HG03442 (cell line): ENCODE measurements around the gene CCDC169.
"Not testable (repeated sequence)": the region's sequence is repeated elsewhere in the genome, so short reads cannot be mapped to it uniquely, and the experiment has no call there.

Source experiments
- ATAC-seq: cut with Tn5 transposase; IDR thresholded peaks from one replicate; pipeline ENCODE4 v1.9.1; 2021; ENCODE audit warnings: mild to moderate bottlenecking, moderate library complexity; ENCODE audit not compliant: unreplicated experiment

CCDC169 gene

GRCh38 chr13:36297366-36298338 is at the start of gene CCDC169:
Gene CCDC169, minus strand, starts transcription at chr13:36297814. Its CDS starts 95 bp downstream, at chr13:36297719.
- peak; percentile 76 for ATAC-seq

DNA sequence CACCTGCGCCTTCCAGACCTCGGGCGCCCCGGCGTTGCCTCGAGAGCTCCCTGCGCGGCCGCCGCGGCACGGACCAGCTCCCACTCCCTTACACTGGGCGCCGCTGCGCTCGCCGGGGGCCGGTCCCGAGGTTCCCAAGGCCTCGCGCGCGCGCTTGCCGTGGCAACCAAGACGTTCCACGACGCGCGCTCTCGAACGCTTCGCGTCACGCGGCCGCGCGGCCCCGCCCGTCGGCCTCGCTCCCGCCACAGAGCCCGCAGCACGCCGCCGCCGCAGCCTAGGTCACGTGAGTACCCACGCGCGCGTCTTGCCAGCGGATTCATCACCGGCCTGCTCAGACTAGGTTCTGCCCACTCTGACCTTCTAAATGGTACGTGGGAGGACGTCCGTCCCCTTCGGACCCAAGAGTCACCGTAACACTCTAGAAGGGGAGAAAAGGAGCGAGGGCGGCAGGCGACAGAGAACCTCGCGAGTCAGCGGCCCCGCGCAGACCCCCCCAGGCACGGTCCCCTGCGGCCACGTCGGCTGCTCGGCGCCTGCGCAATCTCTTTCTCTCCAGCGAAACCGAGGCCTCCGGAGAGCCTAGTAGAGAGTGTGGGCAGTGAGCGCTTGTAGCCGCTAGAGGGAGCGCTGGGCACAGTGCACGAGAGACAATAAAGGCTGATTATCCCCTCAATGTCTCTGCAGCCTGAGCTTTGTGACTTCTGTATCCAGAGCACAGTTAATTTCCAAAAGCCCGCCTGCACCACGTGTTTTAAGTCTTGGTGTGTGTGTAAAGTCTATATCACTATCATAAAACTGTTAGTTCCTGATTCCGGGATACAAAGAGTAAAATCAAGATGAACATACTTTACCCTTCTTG is 48.8 kb upstream of the CCDC169 start, which contains the start of gene SPART:
TSS of gene SPART (minus strand) at position 173 of the 862 bp plus-strand sequence. CDS start 10,564 bp downstream, outside the sequence.
- ATAC-seq, result peak; percentile 91

GRCh38 chr13:36345438-36346221 is 48.0 kb upstream of the CCDC169 start:
- ATAC-seq, result no peak

- ATAC-seq, result no peak
Observed at GRCh38 chr13:36344886-36345437, 47.3 kb upstream of the CCDC169 start.

DNA sequence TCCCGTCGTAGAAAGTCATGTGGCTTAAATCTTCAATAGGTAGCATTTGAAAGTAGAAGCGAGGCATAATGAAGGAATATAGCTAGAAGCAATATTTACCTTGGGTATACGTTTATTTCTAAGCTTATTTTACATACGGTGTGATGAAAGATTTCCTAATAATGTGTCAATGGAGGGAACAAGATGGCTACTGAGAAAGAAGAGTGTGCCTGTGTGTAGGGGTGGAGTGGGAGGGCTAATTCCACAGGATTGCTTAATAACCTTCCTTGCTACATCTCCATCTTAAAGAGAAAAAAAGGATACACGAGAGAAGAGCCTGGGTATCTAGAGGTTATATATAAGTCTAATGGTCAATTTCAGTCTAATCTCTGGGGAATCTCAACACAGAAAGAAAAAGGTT is 46.6 kb upstream of the CCDC169 start:
- ATAC-seq, result no peak

- no peak for ATAC-seq
Observed at GRCh38 chr13:36343766-36344165, 46.2 kb upstream of the CCDC169 start.

DNA sequence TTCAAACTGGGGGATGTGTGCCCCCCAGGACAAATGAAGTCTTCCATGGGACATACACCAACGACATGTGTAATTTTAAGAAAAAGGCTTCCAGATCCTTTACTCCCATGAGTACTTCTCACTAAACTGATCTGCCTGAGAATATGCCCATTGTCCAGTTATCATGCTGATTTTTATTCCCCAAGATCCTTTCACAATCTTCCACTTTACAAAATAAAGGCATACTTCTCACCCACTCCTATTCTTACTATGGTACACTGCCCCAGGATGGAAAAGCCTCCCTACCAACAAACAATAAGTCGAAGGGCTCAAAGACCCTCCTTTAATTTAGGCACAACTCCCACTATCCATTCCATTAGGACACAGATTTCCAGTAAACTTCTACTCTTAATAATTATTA is 45.1 kb upstream of the CCDC169 start:
- no peak for ATAC-seq

DNA sequence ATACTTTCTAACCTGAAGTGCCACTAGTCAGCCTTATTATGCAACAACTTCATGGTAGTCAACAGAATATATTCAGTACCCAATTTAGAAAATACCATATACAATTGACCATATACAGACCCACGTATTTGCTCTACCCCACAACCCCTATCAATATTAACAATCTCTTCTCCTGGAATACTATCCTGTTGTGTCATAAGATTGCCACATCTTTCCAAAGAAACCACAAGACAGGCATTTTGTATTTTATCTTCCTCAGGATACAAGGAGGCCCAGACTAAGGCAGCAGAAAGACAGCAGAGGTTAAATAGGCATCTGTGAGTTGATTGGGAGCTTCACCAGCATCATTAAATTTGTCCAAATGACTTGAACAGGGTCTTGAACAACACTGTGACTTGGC is 44.1 kb upstream of the CCDC169 start:
- no peak for ATAC-seq

DNA sequence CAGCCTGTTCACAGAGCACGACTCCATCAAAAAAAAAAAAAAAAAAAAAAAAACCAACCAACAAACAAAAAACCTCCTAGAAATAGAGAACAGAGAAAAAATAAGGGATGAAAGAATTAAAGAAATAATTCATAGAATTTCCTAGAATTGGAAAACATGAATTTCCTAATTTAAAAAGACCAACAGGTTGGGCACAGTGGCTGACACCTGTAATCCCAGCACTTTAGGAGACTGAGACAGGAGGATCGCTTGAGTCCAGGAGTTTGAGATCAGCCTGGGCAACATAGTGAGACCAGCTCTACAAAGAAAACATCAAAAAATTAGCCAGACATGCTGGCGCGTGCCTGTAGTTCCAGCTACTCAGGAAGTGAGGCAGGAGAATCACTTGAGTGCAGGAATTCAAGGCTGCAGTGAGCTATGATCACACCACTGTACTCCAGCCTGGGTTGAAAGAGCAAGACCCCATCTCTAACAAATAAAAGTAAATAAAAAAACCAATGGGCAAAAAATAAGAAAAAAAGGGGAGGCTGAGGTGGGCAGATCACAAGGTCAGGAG is 42.1 kb upstream of the CCDC169 start:
- ATAC-seq, result no peak

DNA sequence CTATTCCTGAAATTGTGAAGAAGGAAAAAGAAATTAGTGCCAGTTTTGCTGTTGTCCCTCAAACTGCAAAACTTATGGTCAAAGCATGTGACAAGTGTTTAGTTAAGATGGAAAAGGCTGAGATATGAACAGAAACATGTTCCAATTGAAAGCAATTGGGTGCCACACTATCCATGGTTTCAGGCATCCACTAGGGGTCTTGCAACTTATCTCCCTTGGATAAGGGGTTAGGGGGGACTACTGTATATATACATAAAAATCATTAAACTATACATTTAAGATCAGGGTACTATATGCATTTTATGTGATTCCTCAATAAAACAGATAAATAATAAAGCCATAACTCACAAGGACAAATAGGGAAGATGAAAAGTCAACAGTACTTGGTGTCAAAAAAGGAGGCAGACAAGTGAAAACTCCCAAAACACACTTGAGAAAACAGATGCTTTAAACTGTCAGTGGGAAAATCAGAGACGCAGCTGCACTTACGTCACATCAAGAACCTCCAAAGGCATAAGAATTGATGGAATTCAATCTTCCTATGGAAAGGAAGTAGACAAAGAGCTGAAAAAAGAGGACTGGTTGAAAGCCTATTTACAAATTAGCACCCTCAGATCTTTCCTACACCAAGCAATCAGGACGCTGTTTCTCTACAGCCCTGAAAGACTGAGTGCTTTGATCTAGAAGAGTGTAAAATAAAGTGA is 40.5 kb upstream of the CCDC169 start:
- ATAC-seq, result no peak

DNA sequence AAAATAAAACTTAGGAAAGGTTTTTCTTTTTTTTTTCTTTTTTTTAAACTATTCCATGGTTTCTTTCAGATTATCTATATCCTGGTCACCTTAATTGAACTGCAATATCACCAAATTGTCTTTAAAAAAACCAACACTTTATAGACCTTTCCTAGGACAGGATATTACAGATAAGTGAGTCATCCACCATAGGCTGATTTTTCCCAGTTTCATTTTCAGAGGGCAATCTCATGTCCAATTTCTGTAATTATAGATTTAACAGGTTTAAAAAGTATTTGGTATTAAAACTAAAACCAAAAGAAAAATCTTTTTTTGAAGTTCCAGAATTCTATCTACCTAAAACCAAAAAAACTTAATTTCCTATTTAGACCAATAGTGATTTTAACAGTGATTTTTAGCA is 35.4 kb upstream of the CCDC169 start:
- no peak for ATAC-seq

DNA sequence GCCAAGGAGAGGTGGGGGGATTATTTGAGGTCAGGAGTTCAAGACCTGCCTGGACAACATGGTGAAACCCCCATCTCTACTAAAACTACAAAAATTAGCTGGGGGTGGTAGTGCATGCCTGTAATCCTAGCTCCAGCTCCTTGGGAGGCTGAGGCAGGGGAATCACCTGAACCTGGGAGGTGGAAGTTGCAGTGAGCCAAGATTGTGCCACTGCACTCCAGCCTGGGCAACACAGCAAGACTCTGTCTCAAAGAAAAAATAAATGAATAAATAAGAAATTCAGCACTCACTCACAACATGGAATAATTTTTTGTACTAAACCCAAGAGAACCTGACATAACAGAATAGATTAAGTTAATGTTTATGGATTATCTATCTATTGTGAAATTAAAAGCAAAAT is 34.6 kb upstream of the CCDC169 start:
- not testable (repeated sequence) for ATAC-seq

GRCh38 chr13:36331280-36331679 is 33.7 kb upstream of the CCDC169 start:
- ATAC-seq, result no peak

- no peak for ATAC-seq
Observed at GRCh38 chr13:36329361-36329760, 31.7 kb upstream of the CCDC169 start.

- no peak for ATAC-seq
Observed at GRCh38 chr13:36328821-36329220, 31.2 kb upstream of the CCDC169 start.

DNA sequence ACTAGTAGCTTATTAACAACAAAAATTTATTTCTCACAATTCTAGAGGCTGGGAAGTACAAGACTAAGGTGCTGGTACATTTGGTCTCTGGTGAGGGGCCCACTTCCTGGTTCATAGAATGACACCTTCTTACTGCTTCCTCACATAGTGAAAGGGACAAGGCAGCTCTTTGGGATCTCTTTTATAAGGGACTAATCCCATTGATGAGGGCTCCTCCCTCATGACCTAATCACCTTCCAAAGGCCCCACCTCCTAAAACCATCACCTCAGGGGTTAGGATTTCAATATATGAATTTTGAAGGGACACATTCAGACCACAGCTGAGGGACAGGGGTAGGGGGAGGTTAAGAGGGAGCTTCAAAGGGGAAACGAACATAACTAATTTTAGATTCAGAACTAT is 28.3 kb upstream of the CCDC169 start:
- no peak for ATAC-seq

DNA sequence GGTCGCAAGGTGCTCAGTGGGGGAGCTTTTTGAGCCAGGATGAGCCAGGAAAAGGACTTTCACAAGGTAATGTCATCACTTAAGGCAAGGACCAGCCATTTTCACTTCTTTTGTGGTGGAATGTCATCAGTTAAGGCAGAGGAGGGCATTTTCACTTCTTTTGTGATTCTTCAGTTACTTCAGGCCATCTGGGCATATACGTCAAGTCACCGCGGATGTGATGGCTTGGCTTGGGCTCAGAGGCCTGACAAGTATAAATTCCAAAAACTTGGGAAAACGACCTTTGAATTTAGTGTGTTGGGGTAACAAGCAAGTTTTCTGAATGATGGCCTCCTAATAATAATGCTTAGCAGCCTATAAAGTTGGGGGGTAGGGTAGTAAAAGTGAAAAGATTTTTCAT is 27.3 kb upstream of the CCDC169 start:
- ATAC-seq, result not testable (repeated sequence)

GRCh38 chr13:36323951-36324566 is 26.4 kb upstream of the CCDC169 start:
- ATAC-seq, result no peak

GRCh38 chr13:36323408-36323807 is 25.8 kb upstream of the CCDC169 start:
- ATAC-seq, result no peak
